HCT116 (cell line): ENCODE measurements around the gene CIDEA. TPM values are rescaled to one million over a fixed set of nuclear protein-coding genes. Genes with fewer than 3 reads are reported as not detected.

Source experiments
- ATAC-seq: fragments of 200-7000 bp; cut with Tn5 transposase; 2 replicates; pipeline ENCODE4 v1.9.1; 2020; ENCODE audit warnings: mild to moderate bottlenecking, moderate library complexity
- BruUV-seq: library from RNA; stranded (reverse); fragments of 400-500 nt; replicated peaks from 2 replicates; lab custom pipeline; 2021; lab: Mats Ljungman, UMichigan
- CTCF ChIA-PET: fragments of 300-600 bp; sonication (Branson Sonifier 250); formaldehyde crosslinking; loops from one replicate; lab custom pipeline; 2021; ENCODE audit warnings: antibody characterized with exemption; lab: Charles Lee
- POLR2A ChIA-PET: fragments of 300-600, 350-600 bp; sonication (Branson Sonifier 250); formaldehyde crosslinking; loops from one replicate; lab custom pipeline; 2021; ENCODE audit warnings: antibody characterized with exemption; lab: Charles Lee
- RAD21 ChIA-PET, 2 experiments: fragments of 300-600 bp; sonication (Branson Sonifier 250); formaldehyde crosslinking; loops; one replicate each; lab custom pipeline; 2023; ENCODE audit warnings: low total read pairs in 2 of 2; ENCODE audit not compliant: uncharacterized antibody in 2 of 2, unreplicated experiment in 2 of 2, low non-redundant PET in 1 of 2; lab: Charles Lee
- DNase-seq: peaks from one replicate; pipeline ENCODE4 v3.0.0-alpha.2; 2010; ENCODE audit warnings: low read depth, low spot score
- H2AFZ ChIP-seq: fragments of 200-600 bp; shearing (Covaris generic), sonication (generic); 2 replicates; pipeline ENCODE4 v1.6.1; 2017; ENCODE audit warnings: low read depth, mixed run types, mixed read lengths, antibody characterized with exemption, low read length; ENCODE audit not compliant: poor library complexity, severe bottlenecking
- H3K27ac ChIP-seq: 2 replicates; pipeline ENCODE4 v1.5.1; 2012; ENCODE audit warnings: low read depth, low read length
- H3K27me3 ChIP-seq: fragments of 200-600 bp; sonication (generic); 2 replicates; pipeline ENCODE4 v1.6.1; 2016; ENCODE audit warnings: mixed run types, low read length, mixed read lengths; ENCODE audit not compliant: insufficient read depth
- H3K36me3 ChIP-seq, 2 experiments: fragments of 200-500 bp in 1 of 2; fragments of 200-600 bp in 1 of 2; sonication (Bioruptor generic) in 1 of 2; sonication (generic) in 1 of 2; 2 replicates each; pipeline versions ENCODE4 v1.5.1 to v1.6.1; 2014 to 2016; ENCODE audit warnings: low read length in 2 of 2, inconsistent platforms in 1 of 2, mixed read lengths in 1 of 2, mixed run types in 1 of 2; ENCODE audit not compliant: insufficient read depth in 2 of 2, control insufficient read depth in 1 of 2
- H3K4me1 ChIP-seq, 2 experiments: fragments of 200-600 bp in 1 of 2; sonication (generic) in 1 of 2; 2 replicates each; pipeline versions ENCODE4 v1.5.1 to v1.6.1; 2012 to 2017; ENCODE audit warnings: low read length in 2 of 2, inconsistent platforms in 1 of 2, mild to moderate bottlenecking in 1 of 2, mixed read lengths in 1 of 2, mixed run types in 1 of 2, moderate library complexity in 1 of 2; ENCODE audit not compliant: insufficient read depth in 2 of 2, control insufficient read depth in 1 of 2
- H3K4me2 ChIP-seq: fragments of 200-600 bp; sonication (generic); 2 replicates; pipeline ENCODE4 v1.6.1; 2017; ENCODE audit warnings: mixed run types, low read length, mixed read lengths
- H3K4me3 ChIP-seq, 2 experiments: fragments of 200-600 bp in 1 of 2; sonication (generic) in 1 of 2; replicated peaks in 1 of 2; 2 replicates each; pipeline ENCODE4 v1.5.1; 2011 to 2016; ENCODE audit warnings: low read length in 2 of 2, control low read depth in 1 of 2, low read depth in 1 of 2, mild to moderate bottlenecking in 1 of 2, mixed read lengths in 1 of 2, mixed run types in 1 of 2
- H3K79me2 ChIP-seq: fragments of 200-600 bp; sonication (generic); 2 replicates; pipeline ENCODE4 v1.6.1; 2017; ENCODE audit warnings: mild to moderate bottlenecking, mixed run types, low read length, moderate library complexity, mixed read lengths; ENCODE audit not compliant: insufficient read depth
- H3K9ac ChIP-seq: fragments of 200-600 bp; sonication (generic); 2 replicates; pipeline ENCODE4 v1.6.1; 2016; ENCODE audit warnings: low read length, mixed read lengths
- H3K9me2 ChIP-seq: fragments of 200-600 bp; sonication (generic), shearing (Covaris generic); 2 replicates; pipeline ENCODE4 v1.6.1; 2017; ENCODE audit warnings: mixed run types, mild to moderate bottlenecking, moderate library complexity; ENCODE audit not compliant: insufficient read depth
- H3K9me3 ChIP-seq, 2 experiments: fragments of 200-500 bp in 1 of 2; fragments of 200-600 bp in 1 of 2; sonication (Bioruptor generic) in 1 of 2; sonication (generic) in 1 of 2; 2 replicates each; pipeline ENCODE4 v1.6.1; 2014 to 2017; ENCODE audit warnings: low read length in 2 of 2, mixed read lengths in 2 of 2, inconsistent platforms in 1 of 2, low read depth in 1 of 2, mild to moderate bottlenecking in 1 of 2, mixed run types in 1 of 2, moderate library complexity in 1 of 2; ENCODE audit not compliant: control insufficient read depth in 1 of 2, insufficient read depth in 1 of 2
- H4K20me1 ChIP-seq: fragments of 200-600 bp; sonication (generic), shearing (Covaris generic); 2 replicates; pipeline ENCODE4 v1.6.1; 2017; ENCODE audit warnings: mixed run types, mild to moderate bottlenecking, moderate library complexity; ENCODE audit not compliant: insufficient read depth
- ATF3 ChIP-seq: IDR thresholded peaks from 2 replicates; pipeline ENCODE4 v1.6.1; 2012
- CBX3 ChIP-seq: IDR thresholded peaks from 2 replicates; pipeline ENCODE4 v1.6.1; 2012; ENCODE audit warnings: low read depth
- EZH2 ChIP-seq: fragments of 200-600 bp; sonication (generic); IDR thresholded peaks from 2 replicates; pipeline ENCODE4 v1.6.1; 2017; ENCODE audit warnings: antibody characterized with exemption, mixed run types
- FOSL1 ChIP-seq: IDR thresholded peaks from 2 replicates; pipeline ENCODE4 v1.6.1; 2012; ENCODE audit warnings: low read depth
- JUND ChIP-seq: IDR thresholded peaks from 2 replicates; pipeline ENCODE4 v1.6.1; 2012
- MAX ChIP-seq: IDR thresholded peaks from 2 replicates; pipeline ENCODE4 v1.6.1; 2012
- POLR2A ChIP-seq: IDR thresholded peaks from 2 replicates; pipeline ENCODE4 v1.7.0; 2011; ENCODE audit warnings: borderline replicate concordance; ENCODE audit not compliant: insufficient read depth, insufficient read length; ENCODE audit errors: extremely low read depth
- POLR2AphosphoS5 ChIP-seq: IDR thresholded peaks from 2 replicates; pipeline ENCODE4 v1.6.1; 2011; ENCODE audit warnings: mild to moderate bottlenecking, low read depth, low read length, moderate library complexity
- REST ChIP-seq: IDR thresholded peaks from 2 replicates; pipeline ENCODE4 v1.6.1; 2012; ENCODE audit warnings: low read depth
- SP1 ChIP-seq: IDR thresholded peaks from 2 replicates; pipeline ENCODE4 v1.6.1; 2012; ENCODE audit warnings: low read depth
- SRF ChIP-seq: IDR thresholded peaks from 2 replicates; pipeline ENCODE4 v1.6.1; 2012; ENCODE audit warnings: low read depth
- TCF7L2 ChIP-seq: IDR thresholded peaks from 2 replicates; pipeline ENCODE4 v1.7.0; 2011; ENCODE audit warnings: borderline replicate concordance, inconsistent platforms; ENCODE audit not compliant: insufficient read depth, insufficient read length; ENCODE audit errors: extremely low read depth
- ZBTB33 ChIP-seq: IDR thresholded peaks from 2 replicates; pipeline ENCODE4 v1.6.1; 2011; ENCODE audit warnings: mild to moderate bottlenecking, low read length, moderate library complexity; ENCODE audit not compliant: insufficient replicate concordance; ENCODE audit errors: extremely low read depth
- intact Hi-C: fragments of 100-400 bp; cut with micrococcal nuclease; formaldehyde crosslinking; loops from 2 replicates; pipeline ENCODE4 v1.10.0; 2022
- total RNA-seq: library from RNA; stranded (reverse); gene quantifications from one replicate; pipeline ENCODE4 v1.2.1, GENCODE V29; 2021; ENCODE audit not compliant: unreplicated experiment

The CIDEA gene
- total RNA-seq, 1 experiment from 2014 or later = not detected

GRCh38 chr18:12290086-12290485 lies 35.9 kb downstream of the CIDEA start:
- H3K9ac ChIP-seq = no peak overlapping the region
- H3K27ac ChIP-seq = no peak overlapping the region
- RAD21 ChIA-PET = no interaction called here
- H3K4me3 ChIP-seq = no peak overlapping the region
- H2AFZ ChIP-seq = no peak overlapping the region
- TF ChIP-seq CBX3 = no peak
- TF ChIP-seq EZH2 = no peak
- no peak for TF ChIP-seq SRF
- no peak for TF ChIP-seq POLR2A
- H3K4me2 ChIP-seq = no peak overlapping the region
- no TSS peak for BruUV-seq
- CTCF ChIA-PET = no interaction called here
- peaks cover 16 to 26% of the 10 kb centered on the region in 2 experiments for H3K4me1 ChIP-seq
- ATAC-seq (no peak), DNase-seq (no peak)
- intact Hi-C loops = no loop called here
- H3K27me3 ChIP-seq = no peaks in the 10 kb centered on the region
- H3K36me3 ChIP-seq = no peaks in the 10 kb centered on the region
- H4K20me1 ChIP-seq = no peaks in the 10 kb centered on the region
- no peaks in the 10 kb centered on the region for H3K79me2 ChIP-seq
- no peaks in the 10 kb centered on the region for H3K9me2 ChIP-seq
- POLR2A ChIA-PET = no interaction called here
- H3K9me3 ChIP-seq = no peaks in the 10 kb centered on the region

- RAD21 ChIA-PET = no interaction called here
- H3K4me2 ChIP-seq = no peak overlapping the region
- no peaks in the 10 kb centered on the region for H3K79me2 ChIP-seq
- H3K9me2 ChIP-seq = no peaks in the 10 kb centered on the region
- POLR2A ChIA-PET = no interaction called here
- no peaks in the 10 kb centered on the region for H3K9me3 ChIP-seq
- BruUV-seq = no TSS peak
- H2AFZ ChIP-seq = no peak overlapping the region
- CTCF ChIA-PET = no interaction called here
- intact Hi-C loops = no loop called here
- H3K4me3 ChIP-seq = no peak overlapping the region
- peaks cover 16 to 34% of the 10 kb centered on the region in 2 experiments for H3K4me1 ChIP-seq
- TF ChIP-seq POLR2AphosphoS5 (no peak), CBX3 (no peak), ATF3 (no peak), MAX (no peak), EZH2 (no peak), SP1 (no peak), JUND (no peak), ZBTB33 (no peak), REST (no peak), FOSL1 (no peak), TCF7L2 (no peak), SRF (no peak)
- no peaks in the 10 kb centered on the region for H4K20me1 ChIP-seq
- no peak for ATAC-seq
- H3K27ac ChIP-seq = no peak overlapping the region
- no peak for DNase-seq
- H3K27me3 ChIP-seq = no peaks in the 10 kb centered on the region
- H3K36me3 ChIP-seq = no peaks in the 10 kb centered on the region
- no peak overlapping the region for H3K9ac ChIP-seq
Measured at GRCh38 chr18:12291161-12291560, 37.0 kb downstream of the CIDEA start.
